HCT116 (cell line): ENCODE measurements around the gene SLC5A10. TPM values are rescaled to one million over a fixed set of nuclear protein-coding genes. Genes with fewer than 3 reads are reported as not detected.

ENCODE experiments used
- ATAC-seq: fragments of 200-7000 bp; cut with Tn5 transposase; 2 replicates; pipeline ENCODE4 v1.9.1; 2020; ENCODE audit warnings: mild to moderate bottlenecking, moderate library complexity
- BruUV-seq: library from RNA; stranded (reverse); fragments of 400-500 nt; replicated peaks from 2 replicates; lab custom pipeline; 2021; lab: Mats Ljungman, UMichigan
- CTCF ChIA-PET: fragments of 300-600 bp; sonication (Branson Sonifier 250); formaldehyde crosslinking; loops from one replicate; lab custom pipeline; 2021; ENCODE audit warnings: antibody characterized with exemption; lab: Charles Lee
- POLR2A ChIA-PET: fragments of 300-600, 350-600 bp; sonication (Branson Sonifier 250); formaldehyde crosslinking; loops from one replicate; lab custom pipeline; 2021; ENCODE audit warnings: antibody characterized with exemption; lab: Charles Lee
- RAD21 ChIA-PET, 2 experiments: fragments of 300-600 bp; sonication (Branson Sonifier 250); formaldehyde crosslinking; loops; one replicate each; lab custom pipeline; 2023; ENCODE audit warnings: low total read pairs in 2 of 2; ENCODE audit not compliant: uncharacterized antibody in 2 of 2, unreplicated experiment in 2 of 2, low non-redundant PET in 1 of 2; lab: Charles Lee
- DNase-seq: peaks from one replicate; pipeline ENCODE4 v3.0.0-alpha.2; 2010; ENCODE audit warnings: low read depth, low spot score
- H2AFZ ChIP-seq: fragments of 200-600 bp; shearing (Covaris generic), sonication (generic); 2 replicates; pipeline ENCODE4 v1.6.1; 2017; ENCODE audit warnings: low read depth, mixed run types, mixed read lengths, antibody characterized with exemption, low read length; ENCODE audit not compliant: poor library complexity, severe bottlenecking
- H3K27ac ChIP-seq: 2 replicates; pipeline ENCODE4 v1.5.1; 2012; ENCODE audit warnings: low read depth, low read length
- H3K27me3 ChIP-seq: fragments of 200-600 bp; sonication (generic); 2 replicates; pipeline ENCODE4 v1.6.1; 2016; ENCODE audit warnings: mixed run types, low read length, mixed read lengths; ENCODE audit not compliant: insufficient read depth
- H3K36me3 ChIP-seq, 2 experiments: fragments of 200-500 bp in 1 of 2; fragments of 200-600 bp in 1 of 2; sonication (Bioruptor generic) in 1 of 2; sonication (generic) in 1 of 2; 2 replicates each; pipeline versions ENCODE4 v1.5.1 to v1.6.1; 2014 to 2016; ENCODE audit warnings: low read length in 2 of 2, inconsistent platforms in 1 of 2, mixed read lengths in 1 of 2, mixed run types in 1 of 2; ENCODE audit not compliant: insufficient read depth in 2 of 2, control insufficient read depth in 1 of 2
- H3K4me1 ChIP-seq, 2 experiments: fragments of 200-600 bp in 1 of 2; sonication (generic) in 1 of 2; 2 replicates each; pipeline versions ENCODE4 v1.5.1 to v1.6.1; 2012 to 2017; ENCODE audit warnings: low read length in 2 of 2, inconsistent platforms in 1 of 2, mild to moderate bottlenecking in 1 of 2, mixed read lengths in 1 of 2, mixed run types in 1 of 2, moderate library complexity in 1 of 2; ENCODE audit not compliant: insufficient read depth in 2 of 2, control insufficient read depth in 1 of 2
- H3K4me2 ChIP-seq: fragments of 200-600 bp; sonication (generic); 2 replicates; pipeline ENCODE4 v1.6.1; 2017; ENCODE audit warnings: mixed run types, low read length, mixed read lengths
- H3K4me3 ChIP-seq, 2 experiments: fragments of 200-600 bp in 1 of 2; sonication (generic) in 1 of 2; replicated peaks in 1 of 2; 2 replicates each; pipeline ENCODE4 v1.5.1; 2011 to 2016; ENCODE audit warnings: low read length in 2 of 2, control low read depth in 1 of 2, low read depth in 1 of 2, mild to moderate bottlenecking in 1 of 2, mixed read lengths in 1 of 2, mixed run types in 1 of 2
- H3K79me2 ChIP-seq: fragments of 200-600 bp; sonication (generic); 2 replicates; pipeline ENCODE4 v1.6.1; 2017; ENCODE audit warnings: mild to moderate bottlenecking, mixed run types, low read length, moderate library complexity, mixed read lengths; ENCODE audit not compliant: insufficient read depth
- H3K9ac ChIP-seq: fragments of 200-600 bp; sonication (generic); 2 replicates; pipeline ENCODE4 v1.6.1; 2016; ENCODE audit warnings: low read length, mixed read lengths
- H3K9me2 ChIP-seq: fragments of 200-600 bp; sonication (generic), shearing (Covaris generic); 2 replicates; pipeline ENCODE4 v1.6.1; 2017; ENCODE audit warnings: mixed run types, mild to moderate bottlenecking, moderate library complexity; ENCODE audit not compliant: insufficient read depth
- H3K9me3 ChIP-seq, 2 experiments: fragments of 200-500 bp in 1 of 2; fragments of 200-600 bp in 1 of 2; sonication (Bioruptor generic) in 1 of 2; sonication (generic) in 1 of 2; 2 replicates each; pipeline ENCODE4 v1.6.1; 2014 to 2017; ENCODE audit warnings: low read length in 2 of 2, mixed read lengths in 2 of 2, inconsistent platforms in 1 of 2, low read depth in 1 of 2, mild to moderate bottlenecking in 1 of 2, mixed run types in 1 of 2, moderate library complexity in 1 of 2; ENCODE audit not compliant: control insufficient read depth in 1 of 2, insufficient read depth in 1 of 2
- H4K20me1 ChIP-seq: fragments of 200-600 bp; sonication (generic), shearing (Covaris generic); 2 replicates; pipeline ENCODE4 v1.6.1; 2017; ENCODE audit warnings: mixed run types, mild to moderate bottlenecking, moderate library complexity; ENCODE audit not compliant: insufficient read depth
- ATF3 ChIP-seq: IDR thresholded peaks from 2 replicates; pipeline ENCODE4 v1.6.1; 2012
- EGR1 ChIP-seq: IDR thresholded peaks from 2 replicates; pipeline ENCODE4 v1.6.1; 2012; ENCODE audit warnings: low read depth
- ELF1 ChIP-seq: IDR thresholded peaks from 2 replicates; pipeline ENCODE4 v1.6.1; 2012; ENCODE audit warnings: low read depth, borderline replicate concordance
- EZH2 ChIP-seq: fragments of 200-600 bp; sonication (generic); IDR thresholded peaks from 2 replicates; pipeline ENCODE4 v1.6.1; 2017; ENCODE audit warnings: antibody characterized with exemption, mixed run types
- FOSL1 ChIP-seq: IDR thresholded peaks from 2 replicates; pipeline ENCODE4 v1.6.1; 2012; ENCODE audit warnings: low read depth
- JUND ChIP-seq: IDR thresholded peaks from 2 replicates; pipeline ENCODE4 v1.6.1; 2012
- MAX ChIP-seq: IDR thresholded peaks from 2 replicates; pipeline ENCODE4 v1.6.1; 2012
- RAD21 ChIP-seq: IDR thresholded peaks from 2 replicates; pipeline ENCODE4 v1.6.1; 2012; ENCODE audit warnings: low read depth, mild to moderate bottlenecking
- REST ChIP-seq: IDR thresholded peaks from 2 replicates; pipeline ENCODE4 v1.6.1; 2012; ENCODE audit warnings: low read depth
- SP1 ChIP-seq: IDR thresholded peaks from 2 replicates; pipeline ENCODE4 v1.6.1; 2012; ENCODE audit warnings: low read depth
- TCF7L2 ChIP-seq: IDR thresholded peaks from 2 replicates; pipeline ENCODE4 v1.7.0; 2011; ENCODE audit warnings: borderline replicate concordance, inconsistent platforms; ENCODE audit not compliant: insufficient read depth, insufficient read length; ENCODE audit errors: extremely low read depth
- YY1 ChIP-seq: IDR thresholded peaks from 2 replicates; pipeline ENCODE4 v1.6.1; 2011; ENCODE audit warnings: low read length, low read depth, moderate library complexity, mild to moderate bottlenecking; ENCODE audit not compliant: insufficient replicate concordance; ENCODE audit errors: extremely low read depth
- ZFX ChIP-seq: fragments of 450-650 bp; IDR thresholded peaks from 2 replicates; pipeline ENCODE4 v1.6.1; 2017
- ZNF274 ChIP-seq: fragments of 200-500 bp; sonication (Bioruptor generic); IDR thresholded peaks from 2 replicates; pipeline ENCODE4 v1.6.1; 2014; ENCODE audit warnings: mild to moderate bottlenecking, low read depth, low read length, inconsistent platforms
- intact Hi-C: fragments of 100-400 bp; cut with micrococcal nuclease; formaldehyde crosslinking; loops from 2 replicates; pipeline ENCODE4 v1.10.0; 2022
- total RNA-seq: library from RNA; stranded (reverse); gene quantifications from one replicate; pipeline ENCODE4 v1.2.1, GENCODE V29; 2021; ENCODE audit not compliant: unreplicated experiment
- TF ChIP-seq, protein P1 (sequence below): IDR thresholded peaks from 2 replicates; pipeline ENCODE4 v1.6.1; 2011; ENCODE audit warnings: mild to moderate bottlenecking, low read length, moderate library complexity; ENCODE audit not compliant: insufficient replicate concordance; ENCODE audit errors: extremely low read depth
- TF ChIP-seq, protein P2 (sequence below), 3 experiments: fragments of 200-600 bp in 1 of 3; sonication (generic) in 1 of 3; IDR thresholded peaks in 2 of 3; conservative IDR thresholded peaks in 1 of 3; 2 replicates each; pipeline ENCODE4 v1.5.1; 2012 to 2017; ENCODE audit warnings: low read depth in 2 of 3, low read length in 2 of 3, antibody characterized with exemption in 1 of 3, borderline replicate concordance in 1 of 3, control low read depth in 1 of 3, mild to moderate bottlenecking in 1 of 3, mixed read lengths in 1 of 3, mixed run types in 1 of 3, moderate library complexity in 1 of 3; ENCODE audit not compliant: insufficient read depth in 1 of 3

SLC5A10 gene
- total RNA-seq, 1 experiment from 2014 or later = not detected

- Histone ChIP-seq H2AFZ (no peak overlapping the region), H3K4me2 (no peak overlapping the region), H3K9ac (no peak overlapping the region), H3K9me3 (no peaks in the 10 kb centered on the region), H3K27ac (no peak overlapping the region), H4K20me1 (no peaks in the 10 kb centered on the region), H3K4me3 (no peak overlapping the region), H3K9me2 (no peaks in the 10 kb centered on the region), H3K27me3 (no peaks in the 10 kb centered on the region), H3K4me1 (peaks cover 0 to 6% of the 10 kb centered on the region in 2 experiments; a peak in 1 of 4 replicates), H3K79me2 (no peaks in the 10 kb centered on the region), H3K36me3 (no peaks in the 10 kb centered on the region)
- BruUV-seq = no TSS peak
- intact Hi-C loops = no loop called here
- ChIA-PET CTCF (no interaction called here), RAD21 (no interaction called here), POLR2A (no interaction called here)
- TF ChIP-seq MAX (no peak), REST (no peak), ATF3 (no peak), ELF1 (no peak), SP1 (no peak), ZFX (no peak), RAD21 (no peak), EGR1 (no peak), ZNF274 (no peak), JUND (no peak), EZH2 (no peak), TCF7L2 (no peak), FOSL1 (no peak), YY1 (no peak)
- TF ChIP-seq, protein P1, sequence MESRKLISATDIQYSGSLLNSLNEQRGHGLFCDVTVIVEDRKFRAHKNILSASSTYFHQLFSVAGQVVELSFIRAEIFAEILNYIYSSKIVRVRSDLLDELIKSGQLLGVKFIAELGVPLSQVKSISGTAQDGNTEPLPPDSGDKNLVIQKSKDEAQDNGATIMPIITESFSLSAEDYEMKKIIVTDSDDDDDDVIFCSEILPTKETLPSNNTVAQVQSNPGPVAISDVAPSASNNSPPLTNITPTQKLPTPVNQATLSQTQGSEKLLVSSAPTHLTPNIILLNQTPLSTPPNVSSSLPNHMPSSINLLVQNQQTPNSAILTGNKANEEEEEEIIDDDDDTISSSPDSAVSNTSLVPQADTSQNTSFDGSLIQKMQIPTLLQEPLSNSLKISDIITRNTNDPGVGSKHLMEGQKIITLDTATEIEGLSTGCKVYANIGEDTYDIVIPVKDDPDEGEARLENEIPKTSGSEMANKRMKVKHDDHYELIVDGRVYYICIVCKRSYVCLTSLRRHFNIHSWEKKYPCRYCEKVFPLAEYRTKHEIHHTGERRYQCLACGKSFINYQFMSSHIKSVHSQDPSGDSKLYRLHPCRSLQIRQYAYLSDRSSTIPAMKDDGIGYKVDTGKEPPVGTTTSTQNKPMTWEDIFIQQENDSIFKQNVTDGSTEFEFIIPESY = no peak
- TF ChIP-seq, protein P2, sequence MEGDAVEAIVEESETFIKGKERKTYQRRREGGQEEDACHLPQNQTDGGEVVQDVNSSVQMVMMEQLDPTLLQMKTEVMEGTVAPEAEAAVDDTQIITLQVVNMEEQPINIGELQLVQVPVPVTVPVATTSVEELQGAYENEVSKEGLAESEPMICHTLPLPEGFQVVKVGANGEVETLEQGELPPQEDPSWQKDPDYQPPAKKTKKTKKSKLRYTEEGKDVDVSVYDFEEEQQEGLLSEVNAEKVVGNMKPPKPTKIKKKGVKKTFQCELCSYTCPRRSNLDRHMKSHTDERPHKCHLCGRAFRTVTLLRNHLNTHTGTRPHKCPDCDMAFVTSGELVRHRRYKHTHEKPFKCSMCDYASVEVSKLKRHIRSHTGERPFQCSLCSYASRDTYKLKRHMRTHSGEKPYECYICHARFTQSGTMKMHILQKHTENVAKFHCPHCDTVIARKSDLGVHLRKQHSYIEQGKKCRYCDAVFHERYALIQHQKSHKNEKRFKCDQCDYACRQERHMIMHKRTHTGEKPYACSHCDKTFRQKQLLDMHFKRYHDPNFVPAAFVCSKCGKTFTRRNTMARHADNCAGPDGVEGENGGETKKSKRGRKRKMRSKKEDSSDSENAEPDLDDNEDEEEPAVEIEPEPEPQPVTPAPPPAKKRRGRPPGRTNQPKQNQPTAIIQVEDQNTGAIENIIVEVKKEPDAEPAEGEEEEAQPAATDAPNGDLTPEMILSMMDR (IDR thresholded peaks at IDR 0.05 in 2 of 3, conservative IDR thresholded peaks at IDR 0.05 in 1 of 3; ENCODE audit: borderline replicate concordance in 1 of 3, insufficient read depth in 1 of 3, low read depth in 2 of 3, low read length in 2 of 3) = no peak
- no peak for DNase-seq
- no peak for ATAC-seq
Measured at GRCh38 chr17:19024101-19025078, 72.4 kb downstream of the SLC5A10 start.
